HG03139 (cell line): ENCODE results near the gene CCDC188.

Experiments
- ATAC-seq: cut with Tn5 transposase; IDR thresholded peaks from one replicate; pipeline ENCODE4 v1.9.1; 2021; ENCODE audit not compliant: unreplicated experiment

Gene CCDC188

GRCh38 chr22:20123366-20124082 is 27.3 kb downstream of the CCDC188 start:
- no peak for ATAC-seq

- ATAC-seq, result no peak
These were observed 28.9 kb downstream of the CCDC188 start for GRCh38 chr22:20121856-20122415.

GRCh38 chr22:20118300-20119020 is 32.4 kb downstream of the CCDC188 start:
- ATAC-seq, result no peak

GRCh38 chr22:20117633-20118299 is 33.1 kb downstream of the CCDC188 start:
- peak; percentile 23 for ATAC-seq

GRCh38 chr22:20116951-20117632 is 33.8 kb downstream of the CCDC188 start, which contains the start of gene TRMT2A:
Gene TRMT2A (minus strand): TSS chr22:20117226. CDS start chr22:20116906, 320 bp downstream.
- ATAC-seq, result peak; percentile 65

- ATAC-seq, result no peak
These were observed 34.4 kb downstream of the CCDC188 start for GRCh38 chr22:20116376-20116950.

- no peak for ATAC-seq
These were observed 35.0 kb downstream of the CCDC188 start, which contains the start of gene RANBP1 for GRCh38 chr22:20115691-20116375. Gene RANBP1 (plus strand): TSS chr22:20116104. CDS start chr22:20116185, 81 bp downstream.

GRCh38 chr22:20114506-20115475 is 36.1 kb downstream of the CCDC188 start:
- no peak for ATAC-seq

- ATAC-seq, result no peak
These were observed 37.1 kb downstream of the CCDC188 start for GRCh38 chr22:20113551-20114310.

GRCh38 chr22:20112623-20113511 is 38.0 kb downstream of the CCDC188 start:
- ATAC-seq, result no peak

GRCh38 chr22:20111689-20112622 is 38.9 kb downstream of the CCDC188 start:
- ATAC-seq, result no peak

- no peak for ATAC-seq
These were observed 39.7 kb downstream of the CCDC188 start for GRCh38 chr22:20111045-20111688.

GRCh38 chr22:20110359-20110985 is 40.4 kb downstream of the CCDC188 start:
- ATAC-seq, result no peak

GRCh38 chr22:20109411-20110358 is 41.2 kb downstream of the CCDC188 start:
- ATAC-seq, result no peak
